ENCODE data around the gene KRTAP22-1.

KRTAP22-1 gene

DNA sequence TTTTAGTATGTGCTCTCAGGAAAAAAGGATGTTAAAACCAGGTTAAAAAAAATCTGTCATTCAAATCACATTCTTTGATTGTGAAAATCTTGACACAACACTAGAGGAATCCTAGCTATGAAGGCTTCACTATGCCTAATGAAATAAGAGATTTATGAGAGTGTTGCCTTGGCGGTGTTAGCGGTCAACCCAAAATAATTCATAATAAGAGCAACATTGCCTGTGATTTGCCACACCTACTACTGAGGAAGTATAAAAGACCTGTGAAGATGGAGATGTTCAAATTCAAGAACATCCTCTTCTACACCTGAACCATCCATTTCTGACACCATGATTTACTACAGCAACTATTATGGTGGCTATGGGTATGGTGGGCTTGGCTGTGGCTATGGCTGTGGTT lies 15.2 kb downstream of the KRTAP22-1 start, which contains the start of gene KRTAP20-1:
KRTAP20-1 (plus strand) TSS at position 301 of the 400 bp plus-strand sequence; CDS start at position 331, 30 bp downstream.
- no peak for DNase-seq (ENCODE audit: low read depth)
- in situ Hi-C loops (cut with HindIII; ENCODE audit: low sequenced_read_pairs), result no loop called here
- TF ChIP-seq, protein P1, sequence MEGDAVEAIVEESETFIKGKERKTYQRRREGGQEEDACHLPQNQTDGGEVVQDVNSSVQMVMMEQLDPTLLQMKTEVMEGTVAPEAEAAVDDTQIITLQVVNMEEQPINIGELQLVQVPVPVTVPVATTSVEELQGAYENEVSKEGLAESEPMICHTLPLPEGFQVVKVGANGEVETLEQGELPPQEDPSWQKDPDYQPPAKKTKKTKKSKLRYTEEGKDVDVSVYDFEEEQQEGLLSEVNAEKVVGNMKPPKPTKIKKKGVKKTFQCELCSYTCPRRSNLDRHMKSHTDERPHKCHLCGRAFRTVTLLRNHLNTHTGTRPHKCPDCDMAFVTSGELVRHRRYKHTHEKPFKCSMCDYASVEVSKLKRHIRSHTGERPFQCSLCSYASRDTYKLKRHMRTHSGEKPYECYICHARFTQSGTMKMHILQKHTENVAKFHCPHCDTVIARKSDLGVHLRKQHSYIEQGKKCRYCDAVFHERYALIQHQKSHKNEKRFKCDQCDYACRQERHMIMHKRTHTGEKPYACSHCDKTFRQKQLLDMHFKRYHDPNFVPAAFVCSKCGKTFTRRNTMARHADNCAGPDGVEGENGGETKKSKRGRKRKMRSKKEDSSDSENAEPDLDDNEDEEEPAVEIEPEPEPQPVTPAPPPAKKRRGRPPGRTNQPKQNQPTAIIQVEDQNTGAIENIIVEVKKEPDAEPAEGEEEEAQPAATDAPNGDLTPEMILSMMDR (IDR thresholded peaks at IDR 0.05; ENCODE audit: low read depth, low read length, missing control alignments), result no peak
- H3K4me3 ChIP-seq (ENCODE audit: low read depth, low read length), result no peak within 1 kb of the TSS

DNA sequence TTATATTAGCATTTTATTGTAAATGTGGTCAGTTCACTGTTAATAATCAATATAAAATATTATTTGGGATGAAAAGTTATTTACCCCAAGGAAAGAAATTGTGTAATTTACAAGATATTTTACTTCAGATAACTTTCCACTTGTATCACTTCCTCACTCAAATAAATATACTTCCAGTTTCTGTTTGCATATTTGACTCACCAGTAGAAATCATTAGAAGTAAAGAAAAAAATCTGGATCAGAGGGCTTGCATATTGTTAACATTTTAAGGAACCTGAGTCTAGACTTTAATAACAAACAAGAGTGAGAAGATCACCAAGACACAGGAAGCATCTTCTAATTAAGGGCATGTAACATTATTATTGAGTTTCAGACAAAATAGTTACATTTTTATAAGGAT lies 19.2 kb downstream of the KRTAP22-1 start:
- TF ChIP-seq, protein P1 (IDR thresholded peaks at IDR 0.05; ENCODE audit: low read depth, low read length, missing control alignments), result no peak
- in situ Hi-C loops (cut with HindIII; ENCODE audit: low sequenced_read_pairs), result no loop called here
- no peak for DNase-seq (ENCODE audit: low read depth)
- H3K4me3 ChIP-seq (ENCODE audit: low read depth, low read length), result no peak overlapping the region

DNA sequence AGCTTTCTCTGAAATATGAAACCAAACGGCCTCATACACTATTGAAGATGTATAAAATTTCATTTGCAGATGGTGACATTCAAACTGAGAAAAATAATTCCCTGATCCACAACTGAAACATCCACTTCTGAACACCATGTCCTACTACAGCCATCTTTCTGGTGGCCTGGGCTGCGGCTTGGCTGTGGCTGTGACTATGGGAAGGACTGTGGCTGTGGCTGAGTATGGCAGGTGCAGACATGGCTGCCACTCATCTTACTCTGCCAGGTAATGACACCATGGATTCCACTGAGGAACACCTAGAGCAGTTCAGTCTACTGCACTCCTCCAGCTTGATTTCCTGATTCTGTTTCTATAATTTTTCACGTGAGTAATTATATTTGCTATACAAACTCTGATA lies 19.6 kb downstream of the KRTAP22-1 start, which contains the start of gene KRTAP20-4:
KRTAP20-4 (plus strand) TSS at position 106 of the 400 bp plus-strand sequence.
- in situ Hi-C loops (cut with HindIII; ENCODE audit: low sequenced_read_pairs), result no loop called here

DNA sequence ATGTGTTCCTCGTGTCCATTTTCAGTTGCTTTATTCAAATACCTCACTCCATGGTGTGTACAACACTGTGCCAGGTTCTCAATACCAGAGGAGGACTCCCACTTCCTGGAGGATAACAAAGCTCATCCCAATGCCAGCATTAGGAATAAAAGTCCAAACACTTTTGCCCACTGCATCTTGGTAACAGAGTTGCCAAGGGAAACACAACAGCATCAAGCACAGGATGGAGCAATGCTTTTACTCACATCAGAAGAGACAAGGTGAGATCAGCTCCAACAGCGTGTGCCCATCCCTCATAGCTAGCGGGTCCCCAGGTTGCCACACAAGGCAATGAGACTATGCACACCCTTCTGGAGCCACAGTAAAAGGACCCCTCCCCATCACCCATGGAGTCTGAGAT lies 22.5 kb downstream of the KRTAP22-1 start:
- H3K4me3 ChIP-seq (ENCODE audit: low read depth, low read length), result no peak overlapping the region
- DNase-seq (ENCODE audit: low read depth), result no peak
- TF ChIP-seq, protein P1 (IDR thresholded peaks at IDR 0.05; ENCODE audit: low read depth, low read length, missing control alignments), result no peak
- in situ Hi-C loops (cut with HindIII; ENCODE audit: low sequenced_read_pairs), result no loop called here

More for the DNA sequence above, 19.6 kb downstream of the KRTAP22-1 start, which contains the start of gene KRTAP20-4:
- no peak for DNase-seq (ENCODE audit: low read depth)
- H3K4me3 ChIP-seq (ENCODE audit: low read depth, low read length), result no peak within 1 kb of the TSS
- TF ChIP-seq, protein P1 (IDR thresholded peaks at IDR 0.05; ENCODE audit: low read depth, low read length, missing control alignments), result no peak

- TF ChIP-seq, protein P1 (IDR thresholded peaks at IDR 0.05; ENCODE audit: low read depth, low read length, missing control alignments), result no peak
- no peak overlapping the region for H3K4me3 ChIP-seq (ENCODE audit: low read depth, low read length)
- no peak for DNase-seq (ENCODE audit: low read depth)
- in situ Hi-C loops (cut with HindIII; ENCODE audit: low sequenced_read_pairs), result no loop called here
Measured at GRCh38 chr21:30625449-30626165, 24.7 kb downstream of the KRTAP22-1 start.

DNA sequence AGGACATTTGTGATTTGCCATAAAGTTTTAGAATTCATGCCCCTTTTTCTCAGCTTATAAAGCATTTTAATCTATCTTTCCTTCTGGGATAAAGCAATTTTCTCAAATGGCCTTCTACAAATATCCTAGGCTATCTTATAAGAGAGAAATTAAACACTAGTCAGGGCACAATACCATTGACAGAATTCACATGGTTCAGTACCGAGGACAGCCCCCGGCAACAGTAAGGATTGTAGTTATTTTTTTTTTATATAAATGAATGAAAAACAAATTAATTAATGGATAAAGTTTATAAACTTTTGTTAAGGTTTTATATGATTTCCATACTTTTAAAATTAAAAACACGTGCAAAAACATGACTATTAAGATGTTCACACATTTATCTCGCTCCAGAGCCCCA lies 27.2 kb downstream of the KRTAP22-1 start:
- in situ Hi-C loops (cut with HindIII; ENCODE audit: low sequenced_read_pairs), result no loop called here
- TF ChIP-seq, protein P1 (IDR thresholded peaks at IDR 0.05; ENCODE audit: low read depth, low read length, missing control alignments), result no peak
- H3K4me3 ChIP-seq (ENCODE audit: low read depth, low read length), result no peak overlapping the region
- no peak for DNase-seq (ENCODE audit: low read depth)
